ENCODE data around the gene SMYD3. TPM values are rescaled to one million over a fixed set of nuclear protein-coding genes. Genes with fewer than 3 reads are reported as not detected.

Gene SMYD3
- total RNA-seq, 1 experiment from 2014 or later, result 25.5 TPM

DNA sequence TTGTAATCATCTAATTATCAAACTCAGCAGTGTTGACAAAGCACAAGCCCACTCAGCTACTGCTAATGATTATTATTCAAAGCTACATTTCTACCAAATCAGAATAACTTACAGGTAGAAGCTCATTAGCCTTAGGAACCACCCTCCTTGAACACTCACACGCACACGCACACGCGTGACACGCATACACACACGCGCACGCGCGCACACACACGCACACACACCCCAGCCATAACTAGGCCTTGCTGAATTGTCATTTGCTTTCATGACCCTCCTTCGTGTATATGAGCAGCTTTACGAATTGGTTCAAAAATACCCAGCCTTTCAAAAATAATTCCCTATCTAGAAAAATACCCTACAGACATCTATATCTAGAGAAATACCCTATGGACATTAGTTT, 195.6 kb downstream of the SMYD3 start:
- H3K36me3 Mint-ChIP-seq (ENCODE audit: insufficient read depth in 1 of 3, low read depth in 3 of 3), result no peaks in the 10 kb centered on the region; a peak in 1 of 7 replicates
- Histone ChIP-seq H4K20me1 (ENCODE audit: control insufficient read depth, insufficient read depth, insufficient read length) (no peaks in the 10 kb centered on the region), H4K8ac (replicated peaks; ENCODE audit: insufficient read length, low read depth, low read length) (no peak overlapping the region), H3K56ac (ENCODE audit: insufficient read length, low read depth, low read length) (no peak overlapping the region), H3K23me2 (ENCODE audit: insufficient read length, low read depth, low read length, poor library complexity, severe bottlenecking) (no peaks in the 10 kb centered on the region), H4K5ac (ENCODE audit: insufficient read length, low read depth, low read length) (no peak overlapping the region), H3K14ac (ENCODE audit: insufficient read depth, low read length) (no peak overlapping the region), H2BK5ac (ENCODE audit: insufficient read length, low read length) (no peak overlapping the region), H3K23ac (ENCODE audit: insufficient read length, low read depth, low read length) (no peak overlapping the region), H3K4me2 (ENCODE audit: insufficient read depth, insufficient read length, low read length) (no peak overlapping the region), H3K4ac (ENCODE audit: low read depth, low read length) (no peak overlapping the region), H3K9me3 (ENCODE audit: control insufficient read depth, low read depth, low read length) (no peaks in the 10 kb centered on the region), H2AK5ac (ENCODE audit: insufficient read length, low read length) (no peak overlapping the region), H3K18ac (ENCODE audit: insufficient read length, low read depth, low read length) (no peak overlapping the region), H2AFZ (ENCODE audit: low read length) (no peak overlapping the region), H3K79me1 (ENCODE audit: insufficient read depth, low read depth, low read length, poor library complexity, severe bottlenecking) (no peaks in the 10 kb centered on the region), H3K27me3 (ENCODE audit: insufficient read depth, low read length) (no peaks in the 10 kb centered on the region), H3T11ph (ENCODE audit: low read length) (no peak overlapping the region), H3K4me1 (ENCODE audit: insufficient read depth, low read length) (no peaks in the 10 kb centered on the region), H2BK20ac (ENCODE audit: low read depth, low read length, poor library complexity, severe bottlenecking) (no peak overlapping the region), H2BK15ac (ENCODE audit: low read depth, low read length) (no peak overlapping the region), H2BK120ac (ENCODE audit: low read depth, low read length, poor library complexity, severe bottlenecking) (no peak overlapping the region), H3K27ac (ENCODE audit: insufficient read length, low read depth, low read length) (no peak overlapping the region), H3K79me2 (ENCODE audit: insufficient read depth, low read length) (no peaks in the 10 kb centered on the region), H2BK12ac (ENCODE audit: insufficient read length, low read depth, low read length) (no peak overlapping the region), H3K9ac (ENCODE audit: extremely low read depth, insufficient read length, low read length) (no peak overlapping the region), H4K91ac (ENCODE audit: insufficient read length, low read depth, low read length) (no peak overlapping the region)
- no peaks in the 10 kb centered on the region for H3K27me3 Mint-ChIP-seq (ENCODE audit: low read depth)
- no peak overlapping the region for H3K4me3 Mint-ChIP-seq
- no peak overlapping the region; a peak in 2 of 7 replicates for H3K27ac Mint-ChIP-seq
- H3K4me1 Mint-ChIP-seq, result peaks cover 0 to 6% of the 10 kb centered on the region in 2 experiments; a peak in 2 of 4 replicates
- no peaks in the 10 kb centered on the region for H3K9me3 Mint-ChIP-seq
- no CpG with 5 or more reads among the region's 13 CpGs for WGBS (ENCODE audit: extremely low coverage, insufficient read length, low lambda C conversion rate)
- no peak for DNase-seq
- TF ChIP-seq, protein P1, sequence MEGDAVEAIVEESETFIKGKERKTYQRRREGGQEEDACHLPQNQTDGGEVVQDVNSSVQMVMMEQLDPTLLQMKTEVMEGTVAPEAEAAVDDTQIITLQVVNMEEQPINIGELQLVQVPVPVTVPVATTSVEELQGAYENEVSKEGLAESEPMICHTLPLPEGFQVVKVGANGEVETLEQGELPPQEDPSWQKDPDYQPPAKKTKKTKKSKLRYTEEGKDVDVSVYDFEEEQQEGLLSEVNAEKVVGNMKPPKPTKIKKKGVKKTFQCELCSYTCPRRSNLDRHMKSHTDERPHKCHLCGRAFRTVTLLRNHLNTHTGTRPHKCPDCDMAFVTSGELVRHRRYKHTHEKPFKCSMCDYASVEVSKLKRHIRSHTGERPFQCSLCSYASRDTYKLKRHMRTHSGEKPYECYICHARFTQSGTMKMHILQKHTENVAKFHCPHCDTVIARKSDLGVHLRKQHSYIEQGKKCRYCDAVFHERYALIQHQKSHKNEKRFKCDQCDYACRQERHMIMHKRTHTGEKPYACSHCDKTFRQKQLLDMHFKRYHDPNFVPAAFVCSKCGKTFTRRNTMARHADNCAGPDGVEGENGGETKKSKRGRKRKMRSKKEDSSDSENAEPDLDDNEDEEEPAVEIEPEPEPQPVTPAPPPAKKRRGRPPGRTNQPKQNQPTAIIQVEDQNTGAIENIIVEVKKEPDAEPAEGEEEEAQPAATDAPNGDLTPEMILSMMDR (conservative IDR thresholded peaks at IDR 0.05), result no peak

All from H9 (cell line).